H1 (cell line): ENCODE results near the gene GNG12. TPM values are rescaled to one million over a fixed set of nuclear protein-coding genes. Genes with fewer than 3 reads are reported as not detected.

ENCODE experiments used
- BACH1 ChIP-seq: IDR thresholded peaks from 2 replicates; pipeline ENCODE4 v1.6.1; 2012; ENCODE audit warnings: low read length, improper control_type of control experiment
- BCL11A ChIP-seq, 2 experiments: IDR thresholded peaks; one replicate each; pipeline ENCODE4 v1.6.1; 2011; ENCODE audit warnings: low read depth in 2 of 2, low read length in 2 of 2, mild to moderate bottlenecking in 2 of 2
- CEBPB ChIP-seq: IDR thresholded peaks from 2 replicates; pipeline ENCODE4 v1.6.1; 2012; ENCODE audit warnings: low read depth, low read length
- CHD7 ChIP-seq: fragments of 300-600 bp; sonication (generic); IDR thresholded peaks from 2 replicates; pipeline ENCODE4 v1.7.1; 2012; ENCODE audit warnings: low read length, moderate library complexity, mild to moderate bottlenecking, inconsistent platforms; ENCODE audit not compliant: insufficient replicate concordance
- CTCF ChIP-seq, 3 experiments: IDR thresholded peaks; 1 replicate in 2 of 3; 2 replicates in 1 of 3; pipeline versions ENCODE4 v1.5.1 to v1.6.1; 2011; ENCODE audit warnings: low read length in 3 of 3, mild to moderate bottlenecking in 3 of 3, inconsistent platforms in 2 of 3, low read depth in 1 of 3, moderate library complexity in 1 of 3; ENCODE audit not compliant: insufficient read depth in 1 of 3; ENCODE audit errors: control extremely low read depth in 1 of 3
- HDAC2 ChIP-seq, 2 experiments: fragments of 300-600 bp in 1 of 2; sonication (generic) in 1 of 2; IDR thresholded peaks; 2 replicates each; pipeline ENCODE4 v1.6.1; 2011 to 2012; ENCODE audit warnings: low read depth in 2 of 2, low read length in 2 of 2, mild to moderate bottlenecking in 2 of 2, moderate library complexity in 2 of 2, borderline replicate concordance in 1 of 2, inconsistent platforms in 1 of 2
- ZNF274 ChIP-seq: IDR thresholded peaks from 2 replicates; pipeline ENCODE4 v1.7.0; 2012; ENCODE audit warnings: low read length, borderline replicate concordance; ENCODE audit errors: extremely low read depth
- polyA plus RNA-seq, 7 experiments: library from polyadenylated mRNA; depleted of rRNA in 3 of 7; stranded (reverse) in 5 of 7; unstranded in 2 of 7; fragments of >200 nt in 5 of 7; fragments of 200-250 nt in 2 of 7; gene quantifications; 1 replicate in 5 of 7; 2 replicates in 1 of 7; 4 replicates in 1 of 7; pipeline versions ENCODE4 v1.2.1 to v1.2.3, GENCODE V29; 2011 to 2013; ENCODE audit warnings: missing spikeins in 2 of 7, mixed read lengths in 2 of 7
- total RNA-seq: library from RNA; stranded (reverse); fragmentation: NEBNext Ultra II Directional; extraction: Animal tissue kit (Norgen Biotek cat#: 25700); gene quantifications from 2 replicates; pipeline ENCODE4 v1.2.1, GENCODE V29; 2021

Gene GNG12
- total and polyA plus RNA-seq, 2 of the 8 experiments (the other 6 are each of a cell fraction or from before 2014, with no cell fraction given), result 11.4 to 35.8 TPM

GRCh38 chr1:67736750-67737149 lies 96.5 kb downstream of the GNG12 start (continued):
- TF ChIP-seq CHD7, result no peak
- no peak for TF ChIP-seq BCL11A (IDR thresholded peaks at IDR 0.05; ENCODE audit: low read depth in 2 of 2, low read length in 2 of 2)
- no peak for TF ChIP-seq CEBPB
- TF ChIP-seq ZNF274, result no peak
- TF ChIP-seq BACH1, result no peak
- TF ChIP-seq HDAC2 (IDR thresholded peaks at IDR 0.05; ENCODE audit: borderline replicate concordance in 1 of 2, low read depth in 2 of 2, low read length in 2 of 2), result no peak
- TF ChIP-seq CTCF (IDR thresholded peaks at IDR 0.05; ENCODE audit: control extremely low read depth in 1 of 3, insufficient read depth in 1 of 3, low read depth in 1 of 3, low read length in 3 of 3), result no peak
- TF ChIP-seq, all 59 proteins: peak for 0
